Muscle of leg (tissue), 11 donors: ENCODE results near the gene SLF2. TPM values are rescaled to one million over a fixed set of nuclear protein-coding genes. Genes with fewer than 3 reads are reported as not detected.
A peak's percentile ranks its signal among the peaks of the same experiment; 100 is the strongest.

Experiments
- DNase-seq: peaks from one replicate; pipeline ENCODE4 v3.0.0; 2013
- H3K27ac ChIP-seq: one replicate; pipeline ENCODE4 v1.5.1; 2013; ENCODE audit warnings: mild to moderate bottlenecking, low read length, control low read depth
- H3K27me3 ChIP-seq: one replicate; pipeline ENCODE4 v1.6.1; 2013; ENCODE audit warnings: low read length; ENCODE audit not compliant: control insufficient read depth, insufficient read depth
- H3K36me3 ChIP-seq: one replicate; pipeline ENCODE4 v1.6.1; 2013; ENCODE audit warnings: low read length; ENCODE audit not compliant: control insufficient read depth, insufficient read depth
- H3K4me1 ChIP-seq: one replicate; pipeline ENCODE4 v1.6.1; 2013; ENCODE audit warnings: low read length; ENCODE audit not compliant: control insufficient read depth, insufficient read depth
- H3K4me3 ChIP-seq: one replicate; pipeline ENCODE4 v1.5.1; 2013; ENCODE audit warnings: low read length, control low read depth
- H3K9me3 ChIP-seq: replicated peaks from 2 replicates; pipeline ENCODE4 v1.6.1; 2013; ENCODE audit warnings: low read depth, low read length; ENCODE audit not compliant: control insufficient read depth
- WGBS: methylation state at CpG from one replicate; pipeline ENCODE4 v1.1.5; 2013; ENCODE audit warnings: missing lambda C conversion rate; ENCODE audit not compliant: insufficient coverage; 5-methylcytosine and 5-hydroxymethylcytosine counted together
- polyA plus RNA-seq, 8 donors: library from polyadenylated mRNA; unstranded; fragments of 120-200 nt; gene quantifications; one replicate each; pipeline versions ENCODE4 v1.2.1 to v1.2.3, GENCODE V29; 2013; ENCODE audit warnings: inconsistent platforms in 1 of 8, low replicate concordance in 1 of 8; ENCODE audit not compliant: insufficient read length in 8 of 8, insufficient read depth in 1 of 8
- total RNA-seq: library from RNA; stranded (reverse); fragments of 120-200 nt; gene quantifications from one replicate; pipeline ENCODE4 v1.2.4, GENCODE V29; 2013

Gene SLF2
- total and polyA plus RNA-seq, 9 donors = 59.1 to 113 (median 81.4) TPM

DNA sequence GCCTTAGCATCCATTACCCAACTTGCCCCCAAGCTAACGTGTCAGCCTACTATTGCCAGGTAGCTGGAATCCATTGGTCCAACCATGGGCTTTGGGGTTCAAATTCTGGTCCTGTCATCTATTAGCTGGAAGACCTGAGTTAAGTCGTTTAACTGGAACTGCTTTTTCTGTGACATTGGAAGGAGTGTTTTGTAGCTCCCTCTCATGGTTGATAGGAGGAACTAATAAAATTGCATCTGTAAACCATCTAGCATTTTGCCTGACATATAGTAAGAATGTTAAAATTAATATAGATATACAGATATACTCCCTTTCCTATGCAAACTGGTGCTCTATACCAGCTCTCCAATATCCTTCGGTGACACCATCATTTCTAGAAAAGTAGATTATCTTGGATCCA is 23.8 kb upstream of the SLF2 start:
- H3K36me3 ChIP-seq = no peaks in the 10 kb centered on the region
- H3K4me3 ChIP-seq = no peak overlapping the region
- WGBS = no CpG with 5 or more reads among the region's 3 CpGs
- no peaks in the 10 kb centered on the region for H3K9me3 ChIP-seq
- DNase-seq = no peak
- H3K27ac ChIP-seq = peak overlapping the region; percentile 95
- peaks cover 73% of the 10 kb centered on the region for H3K4me1 ChIP-seq
- no peaks in the 10 kb centered on the region for H3K27me3 ChIP-seq

DNA sequence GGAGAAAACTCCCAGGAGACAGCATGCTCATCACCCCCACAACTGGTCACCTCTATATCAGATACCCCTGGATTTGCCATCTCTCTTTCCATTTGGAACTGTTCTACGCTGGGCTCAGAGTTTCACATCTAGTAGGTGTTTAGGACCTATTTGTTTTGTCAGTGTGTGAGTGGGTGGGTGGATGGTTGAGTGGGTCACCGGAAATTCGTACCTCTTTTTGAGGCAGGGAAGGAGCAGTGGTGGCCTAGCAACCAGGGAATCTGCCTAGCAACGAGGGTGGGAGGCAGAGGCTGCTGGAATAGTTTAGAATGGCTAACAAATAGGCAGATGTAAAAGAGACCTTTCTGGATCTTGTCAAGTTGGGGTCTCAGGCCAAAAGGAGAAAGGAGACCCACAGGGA is 23.2 kb upstream of the SLF2 start:
- DNase-seq = no peak
- Histone ChIP-seq H3K4me1 (peaks cover 72% of the 10 kb centered on the region), H3K36me3 (no peaks in the 10 kb centered on the region), H3K4me3 (no peak overlapping the region), H3K9me3 (no peaks in the 10 kb centered on the region), H3K27me3 (no peaks in the 10 kb centered on the region), H3K27ac (peak overlapping the region; percentile 92)
- 38% methylated on average over 3 of the region's 4 CpGs for WGBS

DNA sequence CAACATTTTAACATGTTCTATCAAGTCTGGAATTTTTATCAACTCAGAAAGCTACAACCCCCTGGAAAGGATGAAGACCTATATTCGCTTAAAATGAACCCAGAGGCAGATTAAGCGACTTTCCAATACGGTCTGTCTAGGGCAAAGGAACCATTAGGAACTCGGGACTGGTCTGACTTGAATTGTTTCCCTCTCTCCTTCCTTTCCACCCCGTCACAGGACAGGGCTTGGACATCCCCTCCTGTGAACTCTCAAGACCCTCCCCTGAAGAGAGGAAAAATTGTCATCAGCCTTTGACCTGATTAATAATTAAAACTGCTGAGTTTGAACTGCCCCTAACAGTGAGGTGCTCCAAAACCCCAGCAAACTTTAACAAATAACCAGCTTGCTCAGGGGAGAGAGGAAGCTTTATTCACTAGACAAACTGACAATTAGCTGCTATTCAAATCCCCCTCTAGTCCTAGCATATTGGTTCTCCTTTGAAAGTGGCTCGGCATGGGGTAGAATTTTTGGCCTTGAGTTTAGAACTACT is 22.6 kb upstream of the SLF2 start:
- H3K27ac ChIP-seq = peak overlapping the region; percentile 92
- no peak for DNase-seq
- 40% methylated on average over 1 of the region's 6 CpGs for WGBS

DNA sequence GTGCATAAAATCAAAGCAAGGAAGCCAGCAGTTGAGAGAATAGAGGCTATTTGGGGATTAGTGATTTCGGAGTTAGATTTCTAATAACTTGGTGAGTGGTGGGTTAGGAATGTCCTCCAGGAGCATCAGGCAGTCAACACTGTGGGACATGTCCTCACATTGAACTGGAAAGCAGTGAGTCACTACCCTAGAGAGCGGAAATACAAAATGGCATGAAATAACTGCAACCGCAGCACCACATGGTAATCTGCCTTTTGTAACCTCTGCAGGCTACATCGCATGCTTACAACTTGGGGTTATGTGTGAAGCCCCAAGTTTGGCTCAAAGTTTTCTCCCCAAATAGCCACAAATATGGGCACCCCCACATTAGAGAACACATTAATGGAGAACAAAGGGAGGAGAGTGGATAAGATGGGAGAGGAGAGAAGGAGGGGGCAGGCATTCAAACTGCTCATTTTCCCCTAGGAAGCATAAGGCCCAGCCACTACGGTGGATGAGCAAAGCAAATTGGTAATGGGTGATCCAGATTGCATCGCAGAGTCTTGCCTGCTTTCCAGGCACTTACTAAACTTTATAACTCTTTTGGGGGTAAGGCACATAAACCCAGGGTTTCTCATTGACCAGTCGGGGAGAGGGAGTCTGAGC is 22.0 kb upstream of the SLF2 start:
- Histone ChIP-seq H3K27me3 (no peaks in the 10 kb centered on the region), H3K4me1 (peaks cover 64% of the 10 kb centered on the region), H3K9me3 (no peaks in the 10 kb centered on the region), H3K27ac (peak overlapping the region; percentile 92), H3K4me3 (no peak overlapping the region), H3K36me3 (no peaks in the 10 kb centered on the region)
- DNase-seq = peak; percentile 86
- 48% methylated on average over 3 of the region's 7 CpGs for WGBS

More for the DNA sequence above, 22.6 kb upstream of the SLF2 start:
- Histone ChIP-seq H3K4me1 (peaks cover 67% of the 10 kb centered on the region), H3K4me3 (no peak overlapping the region), H3K36me3 (no peaks in the 10 kb centered on the region), H3K9me3 (no peaks in the 10 kb centered on the region), H3K27me3 (no peaks in the 10 kb centered on the region)

DNA sequence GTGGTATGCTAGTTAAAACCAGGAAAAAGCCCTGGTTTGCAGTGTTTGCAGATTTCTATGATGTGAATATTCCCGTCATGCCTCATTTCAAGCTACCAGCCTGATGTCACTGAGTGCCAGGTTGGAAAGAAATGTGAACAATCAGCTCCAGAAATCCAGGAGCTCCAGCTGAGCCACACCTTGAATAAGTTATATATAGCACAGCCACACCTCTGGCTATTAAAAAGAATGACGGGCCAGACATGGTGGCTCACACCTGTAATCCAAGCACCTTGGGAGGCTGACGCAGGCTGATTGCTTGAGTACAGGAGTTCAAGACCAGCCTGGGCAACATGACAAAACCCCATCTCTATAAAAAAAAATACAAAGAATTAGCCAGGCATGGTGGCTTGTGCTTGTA is 18.7 kb upstream of the SLF2 start:
- Histone ChIP-seq H3K9me3 (no peaks in the 10 kb centered on the region), H3K4me1 (peaks cover 38% of the 10 kb centered on the region), H3K27ac (no peak overlapping the region), H3K36me3 (no peaks in the 10 kb centered on the region), H3K27me3 (no peaks in the 10 kb centered on the region), H3K4me3 (no peak overlapping the region)
- 50% methylated on average over 1 of the region's 3 CpGs for whole genome bisulfite sequencing
- no peak for DNase-seq

DNA sequence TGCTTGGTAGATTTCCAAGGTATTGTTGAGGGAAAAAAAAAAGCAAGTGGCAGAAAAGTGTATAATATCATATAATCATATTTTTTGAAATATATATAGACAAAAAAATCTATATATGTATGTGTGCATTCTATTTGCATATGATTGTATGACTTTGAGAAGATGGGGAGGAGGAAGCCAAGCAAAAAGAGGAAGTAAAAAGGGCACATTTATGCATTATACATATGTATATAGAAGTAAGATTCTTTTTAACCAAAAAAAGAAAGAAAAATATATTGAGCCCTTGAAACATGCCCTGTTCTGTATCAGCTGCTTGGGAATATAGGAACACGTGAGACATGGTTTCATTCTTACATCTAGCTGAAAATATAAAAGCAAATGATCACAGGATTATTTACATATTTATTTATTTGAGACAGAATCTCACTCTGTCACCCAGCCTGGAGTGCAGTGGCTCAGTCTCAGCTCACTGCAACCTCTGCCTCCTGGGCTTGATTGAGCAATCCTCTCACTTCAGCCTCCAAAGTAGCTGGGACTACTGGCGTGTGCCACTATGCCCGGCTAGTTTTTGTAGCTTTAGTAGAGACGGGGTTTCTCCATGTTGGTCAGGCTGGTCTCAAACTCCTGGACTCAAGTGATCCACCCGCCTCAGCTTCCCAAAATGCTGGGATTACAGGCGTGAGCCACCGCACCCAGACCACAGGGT is 18.0 kb upstream of the SLF2 start:
- no peaks in the 10 kb centered on the region for H3K9me3 ChIP-seq
- H3K27ac ChIP-seq = no peak overlapping the region
- H3K4me3 ChIP-seq = no peak overlapping the region
- WGBS = 68% methylated on average over 3 of the region's 7 CpGs
- DNase-seq = no peak
- H3K27me3 ChIP-seq = no peaks in the 10 kb centered on the region
- no peaks in the 10 kb centered on the region for H3K36me3 ChIP-seq
- H3K4me1 ChIP-seq = peaks cover 35% of the 10 kb centered on the region

DNA sequence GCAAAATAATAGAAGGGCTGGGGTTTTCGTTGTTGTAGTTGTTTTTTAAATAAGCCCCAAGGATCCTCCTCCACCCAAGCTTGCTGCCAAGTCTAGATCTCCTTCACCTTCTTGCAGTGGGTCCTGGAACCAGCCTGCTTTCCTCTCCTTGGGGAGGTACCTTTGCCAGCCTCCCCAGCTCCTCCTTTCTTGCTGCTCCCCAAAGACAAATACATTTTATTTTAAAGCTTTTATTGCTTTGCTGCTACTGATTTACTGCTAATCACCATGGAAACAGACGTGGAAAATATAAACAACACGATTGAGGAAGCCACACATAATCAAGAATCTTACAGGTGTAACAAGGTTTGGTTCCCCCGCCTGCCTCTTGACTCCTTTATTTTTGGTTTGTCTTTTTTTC is 17.4 kb upstream of the SLF2 start:
- DNase-seq = no peak
- 20% methylated on average over 1 of the region's 4 CpGs for WGBS
- Histone ChIP-seq H3K36me3 (no peaks in the 10 kb centered on the region), H3K27ac (no peak overlapping the region), H3K4me3 (no peak overlapping the region), H3K4me1 (peaks cover 33% of the 10 kb centered on the region), H3K9me3 (no peaks in the 10 kb centered on the region), H3K27me3 (no peaks in the 10 kb centered on the region)

DNA sequence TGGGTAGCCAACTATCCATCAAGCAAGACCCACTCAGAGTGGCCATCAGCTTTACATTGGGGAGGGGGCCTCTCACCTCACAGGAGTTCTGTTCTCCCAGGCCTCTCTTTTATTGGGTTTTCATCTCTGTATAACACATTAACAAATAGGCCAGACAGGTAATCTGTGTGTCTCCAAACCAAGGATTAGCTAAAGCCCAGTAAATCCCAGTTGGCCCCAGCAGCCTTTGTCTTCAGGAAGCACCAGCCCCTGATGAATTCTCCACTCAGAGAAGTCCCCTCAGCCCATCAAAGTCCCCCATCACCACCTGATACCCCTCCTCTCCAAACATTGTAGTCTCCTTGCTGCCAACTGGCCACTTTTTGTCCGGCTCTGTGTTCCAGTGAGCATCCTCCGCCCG is 16.9 kb upstream of the SLF2 start:
- H3K27me3 ChIP-seq = no peaks in the 10 kb centered on the region
- DNase-seq = no peak
- H3K9me3 ChIP-seq = no peaks in the 10 kb centered on the region
- H3K27ac ChIP-seq = no peak overlapping the region
- H3K4me1 ChIP-seq = peaks cover 32% of the 10 kb centered on the region
- no peak overlapping the region for H3K4me3 ChIP-seq
- WGBS = 86% methylated on average over 1 of the region's 3 CpGs
- no peaks in the 10 kb centered on the region for H3K36me3 ChIP-seq

DNA sequence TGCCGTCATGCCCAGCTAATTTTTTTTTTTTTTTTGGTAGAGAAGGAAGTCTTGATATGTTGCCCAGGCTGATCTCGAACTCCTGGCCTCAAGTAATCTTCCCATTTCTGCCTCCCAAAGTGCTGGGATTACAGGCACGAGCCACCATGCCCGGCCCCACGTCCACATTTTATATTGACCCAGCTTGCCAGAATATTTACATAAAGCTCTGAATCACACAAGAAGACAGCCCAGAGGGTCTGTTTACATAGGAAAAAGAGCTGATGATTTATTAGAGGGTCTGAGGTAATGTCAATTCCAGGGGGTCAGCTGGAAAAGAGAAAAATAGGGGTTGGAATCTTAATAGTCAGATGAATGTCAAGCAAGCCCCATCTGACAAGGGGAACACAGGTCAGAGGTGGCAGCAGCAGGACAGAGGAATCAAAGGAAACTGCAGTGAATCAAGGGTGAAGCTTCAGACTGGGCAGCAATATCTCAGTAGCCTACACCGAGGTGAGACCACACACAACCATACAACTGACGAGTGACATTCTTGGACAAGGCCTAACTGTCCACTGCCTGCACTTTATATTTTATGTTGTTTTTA is 15.8 kb upstream of the SLF2 start:
- H3K27ac ChIP-seq = peak overlapping the region; percentile 29
- H3K27me3 ChIP-seq = no peaks in the 10 kb centered on the region
- H3K9me3 ChIP-seq = no peaks in the 10 kb centered on the region
- no peak overlapping the region for H3K4me3 ChIP-seq
- H3K4me1 ChIP-seq = peaks cover 30% of the 10 kb centered on the region
- WGBS = no CpG with 5 or more reads among the region's 7 CpGs
- no peaks in the 10 kb centered on the region for H3K36me3 ChIP-seq
- no peak for DNase-seq

DNA sequence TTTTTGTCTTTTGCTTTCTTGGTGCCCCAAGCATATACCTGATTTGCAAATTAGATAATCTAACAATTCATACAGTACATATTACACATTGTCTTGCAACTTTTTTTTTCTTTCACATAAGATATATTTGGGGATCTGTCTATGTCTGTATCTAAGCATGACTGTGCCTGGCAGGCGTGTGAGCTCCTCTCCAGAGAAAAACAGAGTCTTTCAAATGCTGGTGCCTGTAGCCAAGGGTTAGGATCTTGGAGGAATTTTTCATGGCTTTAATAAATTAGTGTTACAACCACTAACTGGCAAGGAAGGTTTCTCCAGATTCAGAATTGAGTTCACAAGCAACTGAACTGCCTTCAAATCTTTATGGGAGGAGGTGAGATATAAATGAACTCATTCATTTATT is 14.8 kb upstream of the SLF2 start:
- Histone ChIP-seq H3K4me1 (peaks cover 30% of the 10 kb centered on the region), H3K36me3 (no peaks in the 10 kb centered on the region), H3K27ac (peak overlapping the region; percentile 35), H3K9me3 (no peaks in the 10 kb centered on the region), H3K27me3 (no peaks in the 10 kb centered on the region), H3K4me3 (no peak overlapping the region)
- no CpG with 5 or more reads among the region's 1 CpG for WGBS
- no peak for DNase-seq
